CD4-positive, alpha-beta T cell treated with Interleukin-10 for 1 hour (primary cell): Measurements from ENCODE around the gene SIPA1.
"Not testable (repeated sequence)": the region's sequence is repeated elsewhere in the genome, so short reads cannot be mapped to it uniquely, and the experiment has no call there.

Experiments used
- DNase-seq: peaks from one replicate; pipeline ENCODE4 v3.0.0-alpha.2; 2020

The SIPA1 gene

DNA sequence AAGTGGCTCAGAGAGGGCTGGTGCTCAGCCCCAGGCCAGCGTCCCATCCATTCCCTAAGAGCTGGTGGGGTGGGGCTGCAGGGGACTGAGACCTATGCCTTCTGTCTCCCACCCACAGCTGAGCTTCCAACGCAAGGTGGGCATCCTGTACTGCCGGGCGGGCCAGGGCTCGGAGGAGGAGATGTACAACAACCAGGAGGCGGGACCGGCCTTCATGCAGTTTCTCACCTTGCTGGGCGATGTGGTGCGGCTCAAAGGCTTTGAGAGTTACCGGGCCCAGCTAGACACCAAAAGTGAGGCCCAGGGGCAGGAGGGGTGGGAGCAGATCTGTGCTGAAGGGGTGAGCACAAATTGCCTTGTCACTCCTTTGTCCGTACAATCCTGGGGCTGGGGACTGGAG lies 6.9 kb downstream of the SIPA1 start:
- no peak for DNase-seq

DNA sequence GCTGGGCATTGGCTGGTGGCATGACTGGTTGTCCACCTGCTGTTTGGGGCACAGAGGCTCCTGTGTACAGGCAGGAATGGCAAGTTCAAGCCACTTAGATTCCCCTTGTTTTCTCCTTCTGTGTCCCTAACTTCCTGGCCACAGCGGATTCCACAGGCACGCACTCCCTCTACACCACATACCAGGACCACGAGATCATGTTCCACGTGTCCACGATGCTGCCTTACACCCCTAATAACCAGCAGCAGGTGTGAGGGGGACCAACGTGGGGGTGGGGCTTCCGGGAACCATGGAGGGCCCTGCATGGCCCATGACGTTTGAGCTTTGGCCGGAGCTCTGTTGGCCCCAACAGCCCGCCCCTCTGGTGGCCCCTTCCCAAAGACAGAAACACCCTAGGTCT lies 7.8 kb downstream of the SIPA1 start:
- no peak for DNase-seq

DNA sequence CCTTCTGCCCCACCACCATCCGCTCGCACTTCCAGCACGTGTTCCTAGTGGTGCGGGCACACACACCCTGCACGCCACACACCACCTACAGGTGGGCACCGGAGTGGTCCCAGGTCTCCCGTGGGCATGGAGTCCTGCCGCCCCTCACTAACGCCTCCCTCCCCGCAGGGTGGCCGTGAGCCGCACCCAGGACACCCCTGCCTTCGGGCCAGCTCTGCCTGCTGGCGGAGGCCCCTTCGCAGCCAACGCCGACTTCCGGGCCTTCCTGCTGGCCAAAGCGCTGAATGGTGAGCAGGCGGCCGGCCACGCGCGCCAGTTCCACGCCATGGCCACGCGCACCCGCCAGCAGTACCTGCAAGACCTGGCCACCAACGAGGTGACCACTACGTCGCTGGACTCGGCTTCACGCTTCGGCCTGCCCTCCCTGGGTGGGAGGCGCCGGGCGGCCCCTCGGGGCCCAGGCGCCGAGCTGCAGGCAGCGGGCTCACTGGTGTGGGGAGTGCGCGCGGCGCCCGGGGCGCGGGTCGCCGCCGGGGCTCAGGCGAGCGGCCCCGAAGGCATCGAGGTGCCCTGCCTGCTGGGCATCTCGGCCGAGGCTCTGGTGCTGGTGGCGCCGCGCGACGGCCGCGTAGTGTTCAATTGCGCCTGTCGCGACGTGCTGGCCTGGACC lies 8.5 kb downstream of the SIPA1 start:
- no peak for DNase-seq

DNA sequence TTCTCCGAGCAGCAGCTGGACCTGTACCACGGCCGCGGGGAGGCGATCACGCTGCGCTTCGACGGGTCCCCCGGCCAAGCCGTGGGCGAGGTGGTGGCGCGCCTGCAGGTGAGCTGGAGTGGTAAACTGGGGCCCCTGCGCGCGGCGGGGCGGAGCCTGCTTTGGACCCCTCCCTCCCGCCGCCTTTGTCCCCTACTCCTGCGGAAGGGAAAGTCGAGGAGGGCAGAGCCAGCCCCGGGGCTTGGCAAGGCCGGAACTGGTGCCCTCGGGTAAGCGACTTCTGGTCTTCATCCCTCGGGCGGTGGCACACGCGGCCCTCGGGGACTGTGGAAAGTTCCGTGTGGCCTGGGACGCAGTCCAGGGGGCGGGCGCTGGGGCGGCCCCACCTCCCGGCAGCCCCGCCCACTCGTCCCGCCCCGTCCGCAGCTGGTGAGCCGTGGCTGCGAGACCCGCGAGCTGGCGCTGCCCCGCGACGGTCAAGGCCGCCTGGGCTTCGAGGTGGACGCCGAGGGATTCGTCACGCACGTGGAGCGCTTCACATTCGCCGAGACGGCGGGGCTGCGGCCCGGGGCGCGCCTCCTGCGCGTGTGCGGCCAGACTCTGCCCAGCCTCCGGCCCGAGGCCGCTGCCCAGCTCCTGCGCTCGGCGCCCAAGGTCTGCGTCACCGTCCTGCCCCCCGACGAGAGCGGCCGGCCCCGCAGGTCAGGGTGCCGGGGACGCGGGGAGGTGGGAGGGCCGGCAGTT lies 9.2 kb downstream of the SIPA1 start:
- DNase-seq = no peak

DNA sequence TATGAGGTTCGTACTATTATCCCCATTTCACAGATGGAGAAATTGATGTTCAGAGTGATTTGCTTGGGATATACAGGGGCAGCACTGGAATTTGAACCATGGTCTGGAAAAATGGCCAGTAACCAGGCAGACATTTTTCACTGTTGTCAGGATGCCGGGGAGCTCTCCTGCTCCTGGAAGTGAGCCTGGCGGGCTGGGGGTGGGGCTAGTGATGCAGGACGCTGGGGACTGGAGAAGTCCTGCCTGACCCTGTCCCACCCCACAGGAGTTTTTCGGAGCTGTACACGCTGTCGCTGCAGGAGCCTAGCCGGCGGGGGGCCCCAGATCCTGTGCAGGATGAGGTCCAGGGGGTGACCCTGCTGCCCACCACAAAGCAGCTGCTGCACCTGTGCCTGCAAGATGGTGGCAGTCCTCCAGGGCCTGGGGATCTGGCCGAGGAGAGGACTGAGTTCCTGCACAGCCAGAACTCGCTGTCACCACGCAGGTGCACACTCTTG lies 11.1 kb downstream of the SIPA1 start:
- DNase-seq = no peak

DNA sequence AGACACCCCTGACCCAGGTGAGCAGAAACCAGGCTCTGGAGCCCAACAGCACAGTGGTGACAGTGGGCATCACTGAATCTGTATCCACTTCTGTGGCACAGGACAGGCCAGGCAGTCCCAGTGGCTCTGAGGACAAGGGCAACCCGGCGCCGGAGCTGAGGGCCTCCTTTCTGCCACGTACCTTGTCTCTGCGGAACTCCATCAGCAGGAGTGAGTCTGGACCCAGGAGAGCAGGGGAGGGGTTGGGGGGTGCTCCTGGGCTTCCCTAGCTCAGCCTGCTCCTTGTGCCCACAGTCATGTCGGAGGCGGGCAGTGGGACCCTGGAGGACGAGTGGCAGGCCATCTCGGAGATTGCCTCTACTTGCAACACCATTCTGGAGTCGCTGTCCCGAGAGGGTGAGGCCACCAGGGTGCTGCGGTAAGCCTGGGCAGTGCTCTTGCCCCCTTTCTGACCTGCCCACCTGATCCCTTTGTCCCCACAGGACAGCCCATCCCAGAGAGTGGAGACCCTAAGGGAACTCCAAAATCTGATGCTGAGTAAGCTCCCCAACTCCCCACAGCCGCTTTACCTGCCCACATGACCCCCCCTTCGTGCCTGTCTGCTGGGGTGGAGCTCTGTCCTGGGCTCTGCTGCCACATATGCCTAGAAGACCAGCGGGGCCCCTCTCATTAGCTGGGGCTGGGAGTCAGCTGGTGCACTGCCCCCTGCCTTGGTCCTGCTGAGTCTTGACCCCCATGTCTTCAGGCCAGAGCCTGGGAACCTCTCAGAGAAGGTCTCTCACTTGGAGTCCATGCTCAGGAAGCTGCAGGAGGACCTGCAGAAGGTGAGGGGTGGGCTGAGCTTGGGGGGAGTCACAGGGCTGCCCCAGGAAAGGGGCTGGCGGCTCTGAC lies 12.0 kb downstream of the SIPA1 start:
- DNase-seq = no peak

DNA sequence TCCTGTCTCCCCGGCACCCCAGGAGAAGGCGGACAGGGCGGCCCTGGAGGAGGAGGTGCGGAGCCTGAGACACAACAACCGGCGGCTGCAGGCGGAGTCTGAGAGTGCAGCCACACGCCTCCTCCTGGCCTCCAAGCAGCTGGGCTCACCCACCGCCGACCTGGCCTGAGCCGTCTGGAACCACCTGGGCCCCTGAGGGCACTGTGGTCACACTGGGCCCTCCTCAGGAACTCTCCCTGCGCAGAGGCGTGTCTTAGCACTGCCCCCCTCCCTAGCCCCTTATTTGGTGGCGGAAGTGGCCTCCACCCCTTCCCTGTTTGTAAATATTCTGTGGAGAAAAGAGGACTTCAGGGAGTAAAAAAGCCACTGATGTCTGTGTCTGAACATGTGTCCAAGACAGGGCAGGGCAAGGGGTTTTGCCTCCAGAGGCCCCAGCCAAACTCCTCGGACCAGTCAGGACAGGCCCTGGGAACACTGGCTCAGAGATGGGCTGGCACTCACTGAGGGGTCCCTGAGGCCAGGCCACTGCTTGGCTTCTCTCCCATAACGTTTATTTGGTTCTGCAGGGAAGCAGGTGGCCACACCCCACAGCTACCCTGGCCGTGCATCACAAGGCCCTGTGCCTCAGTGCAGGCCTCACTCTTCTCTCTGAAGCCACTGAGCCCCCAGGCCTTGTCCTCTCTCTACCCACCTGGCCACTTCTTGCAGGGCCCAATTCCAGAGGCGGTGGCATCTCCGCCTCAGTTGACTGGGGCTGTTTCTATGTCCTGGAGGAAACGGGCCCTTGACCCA lies 12.8 kb downstream of the SIPA1 start:
- DNase-seq = no peak

DNA sequence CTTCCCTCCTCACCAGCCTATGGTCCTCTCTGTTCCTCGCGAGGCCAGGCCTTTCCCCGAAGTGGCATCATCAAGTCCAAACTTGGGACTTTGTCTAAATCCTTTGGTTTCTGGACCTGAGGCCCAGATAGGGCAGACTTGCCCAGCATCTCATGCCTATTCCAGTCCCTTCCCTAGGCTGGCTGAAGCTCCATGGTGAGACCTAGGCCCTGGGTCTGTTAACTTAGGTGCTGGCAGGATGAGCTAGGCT lies 13.4 kb downstream of the SIPA1 start:
- no peak for DNase-seq

DNA sequence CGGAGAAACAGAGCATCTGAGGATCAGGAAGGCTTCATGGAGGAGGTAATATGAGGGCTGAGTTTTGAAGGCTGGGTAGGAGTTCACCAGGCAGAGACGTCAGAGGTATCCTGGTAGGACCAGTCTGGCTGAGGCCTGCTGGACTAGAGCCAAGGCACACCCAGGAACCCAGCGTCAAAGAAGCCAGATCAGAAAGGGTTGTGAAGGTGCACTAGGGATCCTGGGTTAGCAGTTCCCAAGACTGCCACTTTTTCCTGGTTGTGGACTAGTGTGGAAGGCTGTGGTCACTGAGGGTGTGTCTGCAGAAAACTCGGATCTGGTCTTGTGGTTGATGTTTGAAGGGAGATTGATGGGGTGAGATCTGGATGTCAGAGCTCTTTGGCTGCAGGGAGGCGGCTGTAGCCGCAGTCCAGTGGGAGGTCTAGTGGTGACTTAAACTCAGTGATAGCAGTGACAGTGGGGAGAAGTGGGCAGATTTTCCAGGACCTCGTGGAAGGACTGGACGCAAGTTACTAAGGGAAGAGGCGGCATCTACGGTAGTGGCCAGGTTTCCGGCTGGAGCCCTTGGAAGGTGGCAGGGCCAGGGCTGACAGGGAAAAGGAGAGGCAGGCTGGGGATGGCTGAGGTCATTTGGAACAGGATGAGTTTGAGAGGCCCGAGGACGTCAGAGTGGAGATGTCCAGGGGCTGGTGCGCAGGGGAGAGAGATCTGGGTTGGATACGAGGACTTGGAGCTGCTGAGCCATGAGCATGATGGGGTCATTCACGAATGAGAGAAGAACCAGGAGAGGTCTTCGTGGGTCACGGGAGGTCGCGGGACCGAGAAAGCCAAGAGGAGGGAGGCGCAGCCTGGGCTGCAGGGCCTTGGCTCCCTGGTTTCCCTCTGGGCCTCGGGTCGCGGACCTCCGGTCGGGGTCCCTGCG lies 13.9 kb downstream of the SIPA1 start:
- no peak for DNase-seq

DNA sequence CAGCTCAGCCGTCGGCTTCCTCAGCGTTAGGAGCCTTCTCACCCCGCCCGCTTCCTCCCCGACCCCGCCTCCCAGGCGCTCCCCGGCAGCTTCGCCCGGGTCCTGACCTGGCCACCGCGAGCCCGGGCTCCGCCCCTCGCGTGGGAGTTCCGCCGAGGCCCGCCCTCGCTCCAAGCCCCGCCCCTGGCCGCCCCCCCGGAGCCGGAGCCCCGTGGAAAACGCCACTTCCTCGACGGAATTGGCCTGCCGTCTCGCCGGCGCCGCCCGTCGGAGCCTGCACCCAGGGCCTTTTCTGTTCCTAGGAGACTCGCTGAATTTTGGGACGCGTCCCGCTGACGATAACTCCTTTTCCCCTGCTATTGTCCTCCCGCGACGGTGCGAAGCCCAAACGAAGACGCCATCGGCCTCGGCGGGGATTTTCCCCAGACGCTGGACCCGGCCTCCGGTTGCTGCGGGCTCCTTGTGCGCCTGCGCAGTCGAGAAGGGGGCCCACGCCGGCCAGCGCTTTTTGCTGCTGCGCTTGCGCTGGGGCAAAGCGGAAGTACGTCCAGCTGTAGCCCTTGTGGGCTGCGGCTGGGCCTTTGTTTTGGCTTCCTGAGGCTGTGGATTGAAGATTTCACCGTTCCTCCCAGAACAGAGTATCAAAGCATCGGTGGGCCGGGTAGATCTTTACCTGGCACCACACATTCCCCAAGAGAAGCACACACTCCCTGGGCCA lies 14.8 kb downstream of the SIPA1 start:
- peak; percentile 97 for DNase-seq

DNA sequence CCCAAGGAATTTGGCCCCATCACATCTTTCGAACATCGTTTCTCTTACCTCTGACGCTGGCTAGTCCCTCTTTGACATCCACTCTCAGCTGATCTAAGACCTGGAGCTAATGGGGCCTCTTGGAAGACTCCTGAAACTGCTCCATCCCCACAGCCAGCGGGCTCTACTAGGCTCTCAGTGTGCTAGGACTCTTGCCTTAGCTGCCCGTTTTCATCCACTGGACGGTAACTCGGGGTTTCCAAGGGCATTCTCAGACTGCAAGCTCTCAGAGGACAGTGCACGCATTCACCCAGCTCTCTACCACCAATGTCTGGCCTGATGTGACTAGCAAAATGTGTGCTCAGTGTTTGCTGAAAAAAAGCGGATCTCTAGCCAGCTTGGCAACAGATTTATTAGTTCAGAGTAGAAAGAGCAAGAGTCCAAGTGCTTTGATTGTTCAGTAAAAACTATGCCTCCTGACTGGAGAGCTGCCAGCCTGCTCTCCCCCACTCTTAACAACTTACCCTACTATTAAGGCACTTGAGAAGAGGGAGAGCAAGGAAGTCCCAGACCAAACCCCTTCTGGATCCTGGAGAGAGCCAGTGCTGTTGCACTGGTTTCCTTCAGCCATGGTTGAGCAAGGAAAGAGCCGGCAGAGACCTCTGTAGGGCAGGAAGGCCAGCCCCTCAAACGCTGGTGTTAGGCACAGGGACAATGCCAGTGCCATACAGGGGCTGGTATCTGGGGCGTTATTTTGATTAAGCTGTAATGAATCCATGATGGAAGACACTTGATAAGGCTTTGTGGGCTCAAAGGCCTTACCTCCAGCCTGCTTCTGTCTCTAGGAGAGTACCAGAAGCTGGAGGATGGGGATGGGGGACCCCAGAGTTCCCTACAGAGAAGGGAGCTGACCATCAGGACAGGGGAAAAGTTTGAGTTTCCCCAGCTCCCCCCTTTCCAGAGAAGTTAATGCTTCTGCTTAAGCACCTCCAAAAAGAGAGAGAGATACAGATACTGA lies 15.6 kb downstream of the SIPA1 start:
- DNase-seq = no peak

DNA sequence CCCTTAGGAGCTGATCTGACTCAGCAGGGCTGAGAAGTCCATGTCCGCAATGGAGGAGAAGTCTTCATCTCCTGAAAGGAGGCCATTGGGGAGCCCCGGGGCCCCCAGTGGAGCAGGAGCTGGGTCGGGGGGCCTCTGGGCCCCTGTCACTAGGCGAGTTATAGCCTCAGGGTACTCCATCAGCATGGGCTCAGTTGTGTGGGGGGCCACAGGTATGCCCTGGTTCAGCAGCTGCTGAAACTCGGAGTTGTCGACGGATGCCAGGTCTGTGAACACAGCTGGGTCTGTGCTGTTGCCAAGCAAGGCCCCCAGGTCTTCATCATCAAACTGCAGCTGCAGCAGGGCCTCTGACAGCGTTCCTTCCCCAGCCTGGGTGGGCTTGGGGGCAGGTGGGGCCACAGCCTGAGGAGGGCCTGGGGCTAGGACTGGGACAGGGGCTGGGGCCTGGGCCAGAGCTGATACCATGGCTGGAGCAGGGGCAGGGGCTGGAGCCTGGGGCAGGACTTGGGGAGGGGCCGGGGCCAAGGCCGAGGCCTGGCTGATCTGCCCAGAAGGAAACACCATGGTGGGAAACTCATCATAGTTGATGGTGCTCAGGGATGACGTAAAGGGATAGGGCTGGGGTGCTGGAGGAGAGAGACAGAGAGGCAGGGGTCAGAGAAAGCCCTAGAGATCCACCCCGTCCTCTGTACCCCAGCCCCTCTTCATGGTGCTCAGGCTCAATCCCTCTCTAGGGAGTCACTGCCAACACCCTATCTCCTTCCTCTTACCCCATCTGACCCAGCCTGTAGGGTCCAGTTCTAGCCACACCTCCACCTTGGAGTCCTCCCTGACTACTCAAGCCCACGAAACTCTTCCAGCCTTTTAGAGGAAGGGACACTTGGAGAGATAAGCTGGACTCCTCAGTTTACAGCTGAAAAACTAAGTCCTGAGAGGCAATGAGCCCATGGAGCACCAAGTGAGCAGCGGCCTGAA lies 16.8 kb downstream of the SIPA1 start:
- no peak for DNase-seq

DNA sequence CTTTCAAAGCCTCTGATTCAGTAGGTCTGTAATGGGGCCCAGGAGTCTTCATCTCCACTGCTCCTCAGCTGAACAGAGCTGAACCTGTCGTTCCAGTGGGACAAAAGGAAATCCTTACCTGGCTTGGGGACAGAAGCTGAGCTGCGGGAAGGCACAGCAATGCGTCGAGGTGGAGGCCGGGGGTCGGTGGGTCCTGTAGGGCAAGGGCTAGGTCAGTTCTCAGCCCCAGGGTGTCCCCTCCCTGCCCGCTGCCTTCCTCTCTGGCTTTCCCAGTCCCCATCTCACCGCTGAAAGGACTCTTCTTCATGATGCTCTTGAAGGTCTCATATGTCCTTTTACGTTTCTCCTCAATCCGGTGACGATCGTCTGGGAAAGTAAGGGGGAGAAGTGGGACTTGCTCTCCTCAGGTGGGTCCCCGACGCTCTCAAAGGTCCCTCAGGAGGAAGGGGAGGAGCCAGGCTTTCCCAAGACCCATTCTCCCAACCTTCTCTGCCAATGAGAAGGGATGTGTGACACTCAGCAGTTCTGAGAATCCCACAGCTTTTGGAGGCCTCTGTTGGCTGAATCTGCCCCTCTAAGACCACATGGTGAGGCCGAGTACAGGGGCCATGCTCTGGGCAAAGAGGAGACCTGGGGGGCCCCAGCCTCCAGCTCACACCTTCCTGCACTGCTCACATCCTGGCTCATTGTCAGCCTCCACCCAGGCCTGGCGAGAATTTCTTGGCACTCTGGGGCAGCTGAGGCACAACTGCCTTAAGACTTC lies 17.9 kb downstream of the SIPA1 start:
- no peak for DNase-seq

DNA sequence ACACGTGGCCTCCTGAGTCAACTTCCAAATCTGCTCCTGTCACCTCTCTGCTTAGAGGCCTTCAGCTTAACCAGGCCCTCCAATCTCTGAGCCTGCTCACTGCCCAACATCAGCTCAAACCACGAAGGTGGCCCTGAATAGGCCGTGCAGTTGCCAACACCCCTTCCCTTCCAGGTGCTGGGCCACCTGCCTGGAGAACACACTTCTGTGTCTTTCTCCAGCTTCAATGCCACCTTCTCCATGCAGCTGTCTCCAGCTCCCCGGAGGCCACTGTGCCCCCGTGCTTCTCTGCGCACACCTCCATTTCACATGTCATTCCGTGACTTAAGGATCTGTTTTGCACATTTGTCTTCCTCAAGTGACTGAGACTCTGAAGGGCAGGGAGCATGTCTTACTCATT lies 19.5 kb downstream of the SIPA1 start:
- DNase-seq = no peak

DNA sequence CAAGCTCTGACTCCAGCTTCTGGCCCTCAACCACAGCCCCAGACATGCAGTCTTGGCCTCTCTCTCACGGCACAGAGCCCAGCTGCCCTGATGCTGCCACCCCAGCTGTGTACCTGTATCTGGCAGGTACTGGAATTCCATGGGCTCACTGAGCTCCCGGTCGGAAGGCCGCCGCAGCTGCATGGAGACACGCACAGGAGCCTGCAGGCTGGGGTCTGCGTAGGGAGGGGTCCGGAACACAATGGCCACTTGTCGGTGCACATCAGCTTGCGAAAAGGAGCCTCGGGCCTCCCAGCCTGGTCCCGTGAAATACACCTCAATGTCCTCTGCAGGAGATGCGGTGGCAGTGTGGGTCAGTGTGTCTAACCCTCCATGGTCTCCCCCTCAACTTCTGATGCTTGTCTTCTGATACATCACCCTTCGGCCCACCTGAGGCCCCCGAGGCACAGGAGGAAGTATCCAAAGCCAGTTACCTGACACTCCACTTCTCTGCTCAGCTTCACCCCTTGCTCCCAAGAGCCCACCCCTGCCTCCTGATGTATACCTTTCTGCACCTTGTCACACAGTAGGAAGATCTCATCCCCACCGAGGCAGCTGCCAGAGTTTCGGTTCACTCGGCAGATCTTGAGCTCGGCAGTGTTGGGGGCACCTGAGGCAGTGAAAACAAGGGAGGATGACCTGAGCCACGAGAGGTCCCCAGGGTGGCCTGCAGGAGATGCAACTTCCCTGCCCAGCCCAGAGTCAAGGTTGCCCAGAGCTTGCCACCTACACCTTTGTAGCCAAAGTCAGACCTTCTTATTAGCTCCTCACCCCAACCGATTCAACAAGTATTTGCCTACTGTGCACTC lies 20.5 kb downstream of the SIPA1 start:
- DNase-seq = no peak

DNA sequence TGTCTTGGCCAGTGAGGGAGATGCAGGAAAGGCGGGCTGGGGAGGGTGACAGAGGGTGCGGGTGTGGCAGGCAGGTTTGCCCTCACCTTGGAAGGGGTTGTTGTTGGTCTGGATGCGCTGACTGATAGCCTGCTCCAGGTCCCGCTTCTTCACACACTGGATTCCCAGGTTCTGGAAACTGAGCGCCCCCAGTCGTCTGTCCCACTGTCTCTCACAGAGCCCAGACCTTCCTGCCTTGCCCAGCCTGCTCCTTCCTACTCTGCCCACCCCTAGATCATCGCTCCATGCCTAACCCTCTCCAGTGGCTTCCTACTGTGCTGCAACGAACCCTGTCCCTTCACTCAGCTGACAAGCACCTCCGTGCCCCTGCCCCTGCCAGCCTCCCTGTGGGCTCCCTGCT lies 22.1 kb downstream of the SIPA1 start:
- no peak for DNase-seq

DNA sequence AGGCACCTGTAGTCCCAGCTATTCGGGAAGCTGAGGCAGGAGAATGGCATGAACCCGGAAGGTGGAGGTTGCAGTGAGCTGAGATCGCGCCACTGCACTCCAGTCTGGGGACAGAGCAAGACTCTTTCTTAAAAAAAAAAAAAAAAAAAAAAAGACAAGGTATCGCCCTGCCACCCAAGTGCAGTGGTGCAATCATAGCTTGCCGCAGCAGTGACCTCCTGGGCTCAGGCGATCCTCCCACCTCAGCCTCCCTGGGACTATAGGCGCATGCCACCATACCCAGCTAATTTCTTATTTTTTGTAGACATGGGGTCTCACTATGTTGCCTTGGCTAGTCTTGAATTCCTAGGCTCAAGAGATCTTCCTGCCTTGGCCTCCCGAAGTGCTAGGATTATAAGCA lies 23.0 kb downstream of the SIPA1 start:
- DNase-seq = not testable (repeated sequence)
